Suppressor macrophage treated with lipopolysaccharide for 1 hour (primary cell): ENCODE data around the gene NOP14.

Experiments used
- DNase-seq, 3 donors: peaks; one replicate each; pipeline ENCODE4 v3.0.0-alpha.2; 2020 to 2022

NOP14 gene

GRCh38 chr4:2910409-2910808 lies 52.8 kb downstream of the NOP14 start:
- DNase-seq = no peak

- no peak for DNase-seq
Measured at GRCh38 chr4:2909583-2909982, 53.6 kb downstream of the NOP14 start.

GRCh38 chr4:2908686-2909085 lies 54.5 kb downstream of the NOP14 start:
- no peak for DNase-seq

- DNase-seq = no peak
Measured at GRCh38 chr4:2907706-2908293, 55.4 kb downstream of the NOP14 start.

- peak in 1 of 3 donors; percentile 26 for DNase-seq
Measured at GRCh38 chr4:2907226-2907625, 56.0 kb downstream of the NOP14 start.

GRCh38 chr4:2906218-2906617 lies 57.0 kb downstream of the NOP14 start:
- no peak for DNase-seq

GRCh38 chr4:2905544-2905943 lies 57.7 kb downstream of the NOP14 start:
- DNase-seq = no peak

- DNase-seq = no peak
Measured at GRCh38 chr4:2902126-2902525, 61.1 kb downstream of the NOP14 start.

- DNase-seq = no peak
Measured at GRCh38 chr4:2901186-2901585, 62.0 kb downstream of the NOP14 start.

GRCh38 chr4:2900741-2901140 lies 62.5 kb downstream of the NOP14 start:
- DNase-seq = no peak

GRCh38 chr4:2898001-2898400 lies 65.2 kb downstream of the NOP14 start:
- no peak for DNase-seq

GRCh38 chr4:2893772-2894171 lies 69.4 kb downstream of the NOP14 start:
- peak; percentile 24 to 45 (median 37) for DNase-seq

GRCh38 chr4:2891294-2891693 lies 71.9 kb downstream of the NOP14 start:
- peak in 1 of 3 donors; percentile 30 for DNase-seq

GRCh38 chr4:2888886-2889285 lies 74.3 kb downstream of the NOP14 start:
- DNase-seq = peak in 2 of 3 donors; percentile 45 to 61
